HepG2 (cell line): Measurements from ENCODE around the gene RGS19. TPM values are rescaled to one million over a fixed set of nuclear protein-coding genes. Genes with fewer than 3 reads are reported as not detected.

Experiments used
- AGO2 ChIP-seq: fragments of 200-400 bp; formaldehyde crosslinking; optimal IDR thresholded peaks from 2 replicates; pipeline ENCODE3; 2017; ENCODE audit warnings: mild to moderate bottlenecking, low read depth, low read length, moderate library complexity
- ASH2L ChIP-seq: fragments of 300-600, 200-600 bp; sonication (generic); IDR thresholded peaks from 2 replicates; pipeline ENCODE4 v1.7.0; 2017; ENCODE audit warnings: low read depth, mild to moderate bottlenecking, moderate library complexity, mixed read lengths, low read length; ENCODE audit not compliant: insufficient read length
- BRCA1 ChIP-seq: sonication (generic); formaldehyde crosslinking; IDR thresholded peaks from 2 replicates; pipeline ENCODE4 v1.4.0; 2020; ENCODE audit warnings: missing genetic modification reagents
- EP300 ChIP-seq, 3 experiments: sonication (generic) in 1 of 3; formaldehyde crosslinking in 1 of 3; IDR thresholded peaks; 2 replicates each; pipeline versions ENCODE4 v1.5.1 to v1.6.1; 2011 to 2020; ENCODE audit warnings: low read depth in 2 of 3, low read length in 2 of 3, borderline replicate concordance in 1 of 3, improper control_type of control experiment in 1 of 3, mild to moderate bottlenecking in 1 of 3, missing genetic modification reagents in 1 of 3, moderate library complexity in 1 of 3
- ERF ChIP-seq: IDR thresholded peaks from 2 replicates; pipeline ENCODE4 v1.6.1; 2018; ENCODE audit warnings: missing biosample characterization, missing genetic modification reagents
- GFI1 ChIP-seq: sonication (generic); formaldehyde crosslinking; IDR thresholded peaks from 2 replicates; pipeline ENCODE4 v1.5.0; 2020; ENCODE audit warnings: missing genetic modification reagents, mild to moderate bottlenecking, borderline replicate concordance
- IKZF1 ChIP-seq: fragments of 450-650 bp; IDR thresholded peaks from 2 replicates; pipeline ENCODE4 v1.7.1; 2016
- IKZF4 ChIP-seq: sonication (generic); formaldehyde crosslinking; IDR thresholded peaks from 2 replicates; pipeline ENCODE4 v1.5.1; 2020; ENCODE audit warnings: borderline replicate concordance, mild to moderate bottlenecking, low read depth, missing genetic modification reagents; ENCODE audit errors: not compliant biosample characterization
- LBX2 ChIP-seq: sonication (generic); formaldehyde crosslinking; IDR thresholded peaks from 2 replicates; pipeline ENCODE4 v1.5.0; 2020; ENCODE audit warnings: missing genetic modification reagents, mild to moderate bottlenecking, borderline replicate concordance
- MTF2 ChIP-seq: sonication (generic); formaldehyde crosslinking; IDR thresholded peaks from 2 replicates; pipeline ENCODE4 v1.5.0; 2020; ENCODE audit warnings: missing genetic modification reagents, borderline replicate concordance
- PRDM4 ChIP-seq: sonication (generic); formaldehyde crosslinking; IDR thresholded peaks from 2 replicates; pipeline ENCODE4 v1.9.0; 2021; ENCODE audit warnings: missing genetic modification reagents, borderline replicate concordance
- RXRA ChIP-seq: sonication (generic); formaldehyde crosslinking; IDR thresholded peaks from 2 replicates; pipeline ENCODE4 v1.5.1; 2020; ENCODE audit warnings: missing genetic modification reagents
- THYN1 ChIP-seq: sonication (generic); formaldehyde crosslinking; IDR thresholded peaks from 2 replicates; pipeline ENCODE4 v1.8.1; 2023; ENCODE audit warnings: low read depth, mild to moderate bottlenecking, moderate library complexity, missing genetic modification reagents, borderline replicate concordance
- ZBTB34 ChIP-seq: sonication (generic); formaldehyde crosslinking; IDR thresholded peaks from 2 replicates; pipeline ENCODE4 v1.8.0; 2022; ENCODE audit warnings: mild to moderate bottlenecking, missing genetic modification reagents
- ZNF281 ChIP-seq: sonication (generic); formaldehyde crosslinking; IDR thresholded peaks from 2 replicates; pipeline ENCODE4 v1.4.0; 2020; ENCODE audit warnings: missing genetic modification reagents, borderline replicate concordance
- ZNF562 ChIP-seq: sonication (generic); formaldehyde crosslinking; IDR thresholded peaks from 2 replicates; pipeline ENCODE4 v1.8.0; 2022; ENCODE audit warnings: missing genetic modification reagents, borderline replicate concordance
- ZNF639 ChIP-seq: conservative IDR thresholded peaks from 2 replicates; pipeline ENCODE4 v1.6.1; 2018; ENCODE audit warnings: missing genetic modification reagents
- ZNF703 ChIP-seq: sonication (generic); formaldehyde crosslinking; IDR thresholded peaks from 2 replicates; pipeline ENCODE4 v1.5.1; 2020; ENCODE audit warnings: missing genetic modification reagents, mild to moderate bottlenecking, moderate library complexity, borderline replicate concordance
- polyA plus RNA-seq, 8 experiments: library from polyadenylated mRNA; depleted of rRNA in 3 of 8; stranded (reverse) in 7 of 8; unstranded in 1 of 8; fragments of >200 nt; fragmentation: Illumina TruSeq in 4 of 8; extraction: Trizol in 4 of 8; gene quantifications; 2 replicates each; pipeline versions ENCODE4 v1.2.1 to v1.2.3, GENCODE V29; 2011 to 2016; ENCODE audit warnings: low read depth in 4 of 8, missing spikeins in 1 of 8, mixed read lengths in 1 of 8; ENCODE audit not compliant: insufficient read depth in 1 of 8
- total RNA-seq, 5 experiments: library from RNA; depleted of rRNA; stranded (reverse); fragments of >200 nt; fragmentation: Illumina TruSeq; extraction: Trizol; gene quantifications; 2 replicates each; pipeline ENCODE4 v1.2.3, GENCODE V29; 2016; ENCODE audit warnings: low read depth in 1 of 5

Gene RGS19
- total and polyA plus RNA-seq, 2 of the 13 experiments (the other 11 are each of a cell fraction or from before 2014, with no cell fraction given): 10.7 to 11.9 TPM

- TF ChIP-seq PRDM4 (CRISPR knock-in tag) (no peak), IKZF4 (CRISPR knock-in tag) (no peak), IKZF1 (0 out of 2 replicates have a peak, but pooled peaks have one; percentile 19), BRCA1 (CRISPR knock-in tag) (no peak), ZBTB34 (CRISPR knock-in tag) (peak; percentile 75; the same call in 1 of the 2 replicates), AGO2 (peak; percentile 25), ZNF281 (CRISPR knock-in tag) (peak; percentile 45; the same call in 1 of the 2 replicates), ZNF703 (CRISPR knock-in tag) (no peak), ERF (CRISPR knock-in tag) (peak; percentile 82), LBX2 (CRISPR knock-in tag) (peak; percentile 96), RXRA (CRISPR knock-in tag) (peak; percentile 76; the same call in 1 of the 2 replicates), THYN1 (CRISPR knock-in tag) (no peak), ZNF639 (CRISPR knock-in tag) (0 out of 2 replicates have a peak, but pooled peaks have one; percentile 47), ZNF562 (no peak), MTF2 (CRISPR knock-in tag) (0 out of 2 replicates have a peak, but pooled peaks have one; percentile 63), ASH2L (no peak), GFI1 (CRISPR knock-in tag) (no peak), EP300 (IDR thresholded peaks at IDR 0.05; ENCODE audit: low read depth in 2 of 2, low read length in 2 of 2) (no peak), EP300 (CRISPR knock-in tag; IDR thresholded peaks at IDR 0.05; ENCODE audit: borderline replicate concordance) (peak; percentile 39; the same call in 1 of the 2 replicates)
Observed at GRCh38 chr20:64052987-64053840, 26.1 kb downstream of the RGS19 start (continued).
